ENCODE measurements around the gene LIPC. TPM values are rescaled to one million over a fixed set of nuclear protein-coding genes. Genes with fewer than 3 reads are reported as not detected.

LIPC gene
- total and polyA plus RNA-seq, 2 donors (not counting 3 experiments of a cell fraction or from before 2014, with no cell fraction given): not detected

DNA sequence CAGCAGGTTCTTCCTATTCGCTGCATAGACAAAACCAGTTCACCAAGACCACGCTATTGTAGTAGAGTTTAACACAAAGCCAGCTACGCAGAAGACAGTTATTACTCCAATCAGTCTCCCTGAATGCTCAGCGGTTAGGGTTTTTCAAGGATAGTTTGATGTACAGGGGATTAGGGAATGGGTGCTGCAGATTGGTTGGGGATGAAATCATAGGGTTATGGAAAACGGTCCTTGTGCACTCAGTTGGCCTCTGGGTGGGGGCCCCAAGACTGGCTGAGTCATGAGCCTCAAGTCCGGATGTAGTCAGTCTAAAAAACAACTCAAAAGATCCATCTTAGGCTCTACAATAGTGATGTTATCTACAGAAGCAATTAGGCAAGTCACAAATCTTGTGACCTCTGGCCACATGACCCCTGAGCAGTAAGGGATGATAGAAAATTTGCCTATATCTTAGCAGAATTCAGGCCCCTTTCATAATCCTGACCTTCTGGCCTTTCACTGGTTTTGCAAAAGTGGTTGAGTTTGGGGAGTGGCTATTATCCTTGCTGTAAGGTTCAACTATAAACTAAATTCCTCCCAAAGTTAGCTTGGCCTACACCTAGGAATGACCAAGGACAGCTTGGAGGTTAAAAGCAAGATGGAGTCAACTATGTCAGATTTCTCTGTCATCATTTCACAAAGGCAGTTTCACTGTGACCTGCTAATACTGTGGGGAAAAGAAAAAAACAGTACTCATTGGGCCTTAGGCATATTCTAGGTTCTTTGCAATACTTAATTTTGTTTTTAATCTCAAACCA is 57.7 kb downstream of the LIPC start:
- CTCF ChIA-PET: interaction anchor here (0.9 kb wide), 1 partner anchor 26 kb away, joined by 3 read pairs; no protein-coding TSS in a partner anchor
- FAIRE-seq (no peak), DNase-seq (ENCODE audit: low read depth, low spot score) (no peak)
- POLR2A ChIA-PET: no interaction called here
- Histone ChIP-seq H3K4me3 (replicated peaks in 1 of 3; ENCODE audit: insufficient read depth in 1 of 3, low read depth in 1 of 3, low read length in 3 of 3) (no peak overlapping the region), H3K27ac (ENCODE audit: insufficient read depth, low read depth, low read length) (no peak overlapping the region), H3K4me1 (ENCODE audit: control insufficient read depth, extremely low read depth, insufficient read depth, low read length) (no peaks in the 10 kb centered on the region), H3K36me3 (ENCODE audit: control insufficient read depth in 2 of 2, extremely low read depth in 1 of 2, insufficient read depth in 2 of 2, low read length in 2 of 2) (no peaks in the 10 kb centered on the region), H4K20me1 (replicated peaks; ENCODE audit: control insufficient read depth, extremely low read depth, insufficient read depth, low read length) (no peaks in the 10 kb centered on the region), H3K9ac (replicated peaks; ENCODE audit: extremely low read depth, insufficient read depth, low read length) (no peak overlapping the region), H3K79me2 (ENCODE audit: control insufficient read depth, insufficient read depth, low read length) (no peaks in the 10 kb centered on the region), H2AFZ (ENCODE audit: low read depth, low read length) (no peak overlapping the region), H3K4me2 (ENCODE audit: insufficient read depth, low read length) (no peak overlapping the region), H3K27me3 (ENCODE audit: control insufficient read depth in 2 of 2, insufficient read depth in 2 of 2, low read length in 2 of 2) (no peaks in the 10 kb centered on the region), H3K9me1 (replicated peaks; ENCODE audit: control insufficient read depth, extremely low read depth, insufficient read depth, low read length) (no peaks in the 10 kb centered on the region), H3K9me3 (replicated peaks; ENCODE audit: control insufficient read depth, insufficient read depth, low read length) (no peaks in the 10 kb centered on the region)
- no TSS peak for BruUV-seq (replicated peaks)
- dilution Hi-C loops (cut with MboI; ENCODE audit: extremely low pct_ligation_motif_present, low sequenced_read_pairs) (no loop called here), intact Hi-C loops (cut with micrococcal nuclease) (no loop called here)
- TF ChIP-seq FOS (IDR thresholded peaks at IDR 0.05; ENCODE audit: borderline replicate concordance, insufficient read depth, low read length) (no peak), MYC (IDR thresholded peaks at IDR 0.05; ENCODE audit: low read depth, low read length) (no peak), MAX (IDR thresholded peaks at IDR 0.05; ENCODE audit: insufficient read depth, insufficient read length) (no peak), JUN (IDR thresholded peaks at IDR 0.05; ENCODE audit: borderline replicate concordance, insufficient read depth, insufficient read length, low read depth) (no peak), EZH2 (IDR thresholded peaks at IDR 0.05; ENCODE audit: borderline replicate concordance, low read depth, low read length, severe bottlenecking) (no peak), POLR2AphosphoS5 (IDR thresholded peaks at IDR 0.05; ENCODE audit: insufficient read depth, low read depth, low read length) (no peak), POLR2A (IDR thresholded peaks at IDR 0.05; ENCODE audit: low read depth, low read length) (no peak), GATA2 (IDR thresholded peaks at IDR 0.05; ENCODE audit: insufficient read depth, insufficient read length, low read depth, low read length) (no peak)

Data from endothelial cell of umbilical vein (primary cell).